OCI-LY7 (cell line): ENCODE measurements around the gene FGF23. TPM values are rescaled to one million over a fixed set of nuclear protein-coding genes. Genes with fewer than 3 reads are reported as not detected.

ENCODE experiments used
- BruUV-seq: library from RNA; stranded (reverse); fragments of 400-500 nt; replicated peaks from 2 replicates; lab custom pipeline; 2021; lab: Mats Ljungman, UMichigan
- CTCF ChIA-PET: fragments of 300-600 bp; sonication (Branson Sonifier 250); formaldehyde crosslinking; loops from one replicate; lab custom pipeline; 2022; ENCODE audit warnings: antibody characterized with exemption; ENCODE audit not compliant: unreplicated experiment; lab: Charles Lee
- POLR2A ChIA-PET: fragments of 300-600 bp; sonication (Branson Sonifier 250); formaldehyde crosslinking; loops from one replicate; lab custom pipeline; 2022; ENCODE audit warnings: antibody characterized with exemption; lab: Charles Lee
- DNase-seq: peaks from one replicate; pipeline ENCODE4 v3.0.0-alpha.2; 2015; ENCODE audit warnings: low spot score
- H2AFZ ChIP-seq: fragments of 200-600 bp; sonication (generic), shearing (Covaris generic); 2 replicates; pipeline ENCODE4 v1.6.1; 2014; ENCODE audit warnings: mild to moderate bottlenecking, antibody characterized with exemption, low read length, moderate library complexity
- H3K27ac ChIP-seq: fragments of 200-600 bp; sonication (generic); 2 replicates; pipeline ENCODE4 v1.5.1; 2014; ENCODE audit warnings: mixed run types, low read depth, mild to moderate bottlenecking, moderate library complexity, low read length, inconsistent platforms; ENCODE audit not compliant: poor library complexity, severe bottlenecking
- H3K36me3 ChIP-seq: fragments of 200-600 bp; sonication (generic); 2 replicates; pipeline ENCODE4 v1.6.1; 2014; ENCODE audit warnings: mild to moderate bottlenecking, antibody characterized with exemption, low read length, moderate library complexity, mixed read lengths; ENCODE audit not compliant: insufficient read depth
- H3K4me1 ChIP-seq: fragments of 200-600 bp; sonication (generic); 2 replicates; pipeline ENCODE4 v1.5.1; 2014; ENCODE audit warnings: mild to moderate bottlenecking, low read length; ENCODE audit not compliant: insufficient read depth, poor library complexity, severe bottlenecking
- H3K4me2 ChIP-seq: fragments of 200-600 bp; sonication (generic); 2 replicates; pipeline ENCODE4 v1.6.1; 2014; ENCODE audit warnings: mild to moderate bottlenecking, low read length
- H3K4me3 ChIP-seq: fragments of 200-600 bp; sonication (generic); 2 replicates; pipeline ENCODE4 v1.5.1; 2014; ENCODE audit warnings: mild to moderate bottlenecking, low read depth, low read length; ENCODE audit not compliant: poor library complexity, severe bottlenecking
- H3K79me2 ChIP-seq: fragments of 200-600 bp; sonication (generic); 2 replicates; pipeline ENCODE4 v1.6.1; 2016; ENCODE audit warnings: low read depth, mild to moderate bottlenecking, low read length, moderate library complexity, mixed read lengths; ENCODE audit not compliant: insufficient read depth
- H3K9me2 ChIP-seq: fragments of 200-600 bp; sonication (generic); 2 replicates; pipeline ENCODE4 v1.6.1; 2016; ENCODE audit warnings: mild to moderate bottlenecking, low read length, mixed read lengths; ENCODE audit not compliant: insufficient read depth
- H3K9me3 ChIP-seq: fragments of 200-600 bp; sonication (generic); 2 replicates; pipeline ENCODE4 v1.6.1; 2014; ENCODE audit warnings: mild to moderate bottlenecking, mixed run types, low read length, mixed read lengths
- H4K20me1 ChIP-seq: fragments of 200-600 bp; sonication (generic); 2 replicates; pipeline ENCODE4 v1.6.1; 2014; ENCODE audit warnings: mild to moderate bottlenecking, antibody characterized with exemption, low read length, moderate library complexity, mixed read lengths; ENCODE audit not compliant: insufficient read depth
- EZH2phosphoT487 ChIP-seq: fragments of 200-600 bp; sonication (generic); IDR thresholded peaks from 2 replicates; pipeline ENCODE4 v1.6.1; 2018; ENCODE audit warnings: low read depth, borderline replicate concordance, mild to moderate bottlenecking, mixed run types, antibody characterized with exemption, low read length, moderate library complexity, mixed read lengths
- intact Hi-C: fragments of 100-400 bp; cut with micrococcal nuclease; formaldehyde crosslinking; loops from one replicate; pipeline ENCODE4 v1.10.0; 2022; ENCODE audit not compliant: unreplicated experiment
- total RNA-seq, 2 experiments: library from RNA; depleted of rRNA in 1 of 2; stranded (reverse); fragments of >200 nt in 1 of 2; shearing (Covaris generic) in 1 of 2; gene quantifications; 2 replicates each; pipeline ENCODE4 v1.2.3, GENCODE V29; 2014 to 2022
- TF ChIP-seq, protein P1 (sequence below): fragments of 200-600 bp; sonication (generic); conservative IDR thresholded peaks from 2 replicates; pipeline ENCODE4 v1.5.1; 2014; ENCODE audit warnings: mild to moderate bottlenecking, antibody characterized with exemption, low read length, moderate library complexity, mixed read lengths

FGF23 gene
- total RNA-seq, 2 experiments from 2014 or later = 0.16 TPM; not detected in 1

DNA sequence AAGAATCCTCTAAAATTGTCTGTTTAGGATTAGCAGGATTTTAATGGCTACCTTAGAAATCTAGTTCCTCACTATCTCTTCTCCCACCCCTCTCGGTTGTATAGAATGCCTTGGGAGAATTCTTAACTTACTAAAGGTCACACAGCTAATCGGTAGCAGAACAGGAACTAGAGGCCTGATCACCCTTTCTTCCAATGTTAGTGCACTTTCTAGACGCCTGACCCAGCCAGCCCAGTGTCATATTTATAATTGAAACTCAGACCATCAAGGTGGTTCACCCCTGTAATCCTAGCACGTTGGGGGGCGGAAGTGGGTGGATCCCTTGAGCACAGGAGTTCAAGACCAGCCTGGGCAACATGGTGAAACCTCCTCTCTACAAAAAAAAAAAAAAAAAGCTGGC lies 56.8 kb downstream of the FGF23 start:
- H3K9me2 ChIP-seq = no peaks in the 10 kb centered on the region
- DNase-seq = peak; percentile 63
- no TSS peak for BruUV-seq
- TF ChIP-seq, protein P1, sequence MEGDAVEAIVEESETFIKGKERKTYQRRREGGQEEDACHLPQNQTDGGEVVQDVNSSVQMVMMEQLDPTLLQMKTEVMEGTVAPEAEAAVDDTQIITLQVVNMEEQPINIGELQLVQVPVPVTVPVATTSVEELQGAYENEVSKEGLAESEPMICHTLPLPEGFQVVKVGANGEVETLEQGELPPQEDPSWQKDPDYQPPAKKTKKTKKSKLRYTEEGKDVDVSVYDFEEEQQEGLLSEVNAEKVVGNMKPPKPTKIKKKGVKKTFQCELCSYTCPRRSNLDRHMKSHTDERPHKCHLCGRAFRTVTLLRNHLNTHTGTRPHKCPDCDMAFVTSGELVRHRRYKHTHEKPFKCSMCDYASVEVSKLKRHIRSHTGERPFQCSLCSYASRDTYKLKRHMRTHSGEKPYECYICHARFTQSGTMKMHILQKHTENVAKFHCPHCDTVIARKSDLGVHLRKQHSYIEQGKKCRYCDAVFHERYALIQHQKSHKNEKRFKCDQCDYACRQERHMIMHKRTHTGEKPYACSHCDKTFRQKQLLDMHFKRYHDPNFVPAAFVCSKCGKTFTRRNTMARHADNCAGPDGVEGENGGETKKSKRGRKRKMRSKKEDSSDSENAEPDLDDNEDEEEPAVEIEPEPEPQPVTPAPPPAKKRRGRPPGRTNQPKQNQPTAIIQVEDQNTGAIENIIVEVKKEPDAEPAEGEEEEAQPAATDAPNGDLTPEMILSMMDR = no peak
- no peak for TF ChIP-seq EZH2phosphoT487
- ChIA-PET POLR2A (interaction anchor here (0.5 to 2.0 kb wide), 10 partner anchors 8 to 548 kb away, joined by 3 to 6 read pairs (median 3); partner anchors contain the start of genes AKAP3, NDUFA9 and PARP11), CTCF (no interaction called here)
- peak overlapping the region; percentile 85 for H3K4me3 ChIP-seq
- H3K9me3 ChIP-seq = no peaks in the 10 kb centered on the region
- peak overlapping the region; percentile 14; the same call in 1 of the 2 replicates for H2AFZ ChIP-seq
- peak overlapping the region; percentile 84 for H3K4me2 ChIP-seq
- intact Hi-C loops = loop anchor here (5.0 kb wide), 2 partner anchors 215 to 450 kb away; partner anchors contain the start of genes PARP11 and RAD51AP1
- H3K4me1 ChIP-seq = peaks cover 29% of the 10 kb centered on the region
- H3K79me2 ChIP-seq = peaks cover 65% of the 10 kb centered on the region; the same call in 1 of the 2 replicates
- peaks cover 21% of the 10 kb centered on the region for H3K36me3 ChIP-seq
- peak overlapping the region; percentile 59 for H3K27ac ChIP-seq
- 0 out of 2 replicates have a peak, but pooled peaks cover 9% of the 10 kb centered on the region for H4K20me1 ChIP-seq

DNA sequence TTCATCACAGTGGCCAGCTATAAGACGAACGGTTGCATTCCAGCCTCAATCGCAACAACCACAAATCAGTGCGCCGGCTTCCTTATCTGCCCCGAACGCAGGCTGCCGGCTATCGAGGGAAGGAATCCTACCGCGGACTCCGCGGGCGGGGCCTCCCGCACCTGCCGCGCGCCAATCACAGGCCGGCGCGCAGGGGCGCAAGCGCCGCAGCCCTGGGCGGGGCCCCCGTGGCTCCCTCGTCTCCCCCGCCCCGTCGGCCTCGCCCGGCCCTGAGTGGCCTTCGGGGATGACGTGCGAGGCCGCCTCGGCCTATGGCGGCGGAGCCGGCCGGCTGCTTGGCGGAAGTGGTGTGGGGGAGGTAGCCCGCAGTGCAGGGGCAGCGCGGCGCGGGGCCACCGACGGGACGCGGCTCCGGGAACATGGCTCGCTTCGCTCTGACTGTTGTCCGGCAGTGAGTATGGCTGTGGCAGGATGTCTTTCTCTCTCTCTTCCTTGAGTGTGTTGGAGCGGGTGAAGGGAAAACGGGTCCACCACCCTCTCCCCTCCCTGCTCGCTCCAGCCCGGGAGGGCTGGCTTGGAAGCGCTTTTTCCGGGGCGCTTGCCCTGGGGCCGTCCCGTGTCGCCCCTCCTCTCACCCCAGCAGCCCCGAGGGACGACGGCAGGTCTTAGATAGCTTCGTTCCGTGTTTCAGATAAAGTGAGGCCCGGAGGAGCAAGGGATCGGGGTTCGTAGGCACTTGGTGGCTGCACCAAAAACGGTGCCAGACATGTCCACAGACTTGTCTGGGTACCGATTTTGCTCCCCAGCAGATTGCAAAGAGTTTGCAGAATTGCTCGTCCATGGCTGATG lies 58.4 kb downstream of the FGF23 start, which contains the start of gene TIGAR:
Gene TIGAR, plus strand, starts transcription at position 361 of the 849 bp plus-strand sequence. Its CDS starts 59 bp downstream, at position 420.
- H3K36me3 ChIP-seq = peaks cover 18% of the 10 kb centered on the region
- ChIA-PET CTCF (no interaction called here), POLR2A (interaction anchor here (0.7 to 2.0 kb wide), 4 partner anchors 10 to 1158 kb away, joined by 3 to 5 read pairs (median 4); no protein-coding TSS in a partner anchor)
- TF ChIP-seq EZH2phosphoT487 = no peak
- TF ChIP-seq, protein P1 = no peak
- H3K4me3 ChIP-seq = peak within 1 kb of the TSS; percentile 85
- DNase-seq = peak; percentile 96
- H3K79me2 ChIP-seq = peaks cover 48% of the 10 kb centered on the region; the same call in 1 of the 2 replicates
- intact Hi-C loops = loop anchor here (5.0 kb wide), 2 partner anchors 216 to 449 kb away; partner anchors contain the start of genes PARP11 and RAD51AP1
- no peaks in the 10 kb centered on the region for H3K9me2 ChIP-seq
- peaks cover 23% of the 10 kb centered on the region for H3K4me1 ChIP-seq
- TSS peak; percentile 77 for BruUV-seq
- H4K20me1 ChIP-seq = 0 out of 2 replicates have a peak, but pooled peaks cover 4% of the 10 kb centered on the region
- no peaks in the 10 kb centered on the region for H3K9me3 ChIP-seq
- H3K4me2 ChIP-seq = peak within 1 kb of the TSS; percentile 88
- peak within 1 kb of the TSS; percentile 59 for H3K27ac ChIP-seq
- H2AFZ ChIP-seq = peak within 1 kb of the TSS; percentile 99
